ENCODE results near the gene SSUH2. TPM values are rescaled to one million over a fixed set of nuclear protein-coding genes. Genes with fewer than 3 reads are reported as not detected.

Gene SSUH2
- total RNA-seq, 1 experiment from 2014 or later = 0.94 TPM

DNA sequence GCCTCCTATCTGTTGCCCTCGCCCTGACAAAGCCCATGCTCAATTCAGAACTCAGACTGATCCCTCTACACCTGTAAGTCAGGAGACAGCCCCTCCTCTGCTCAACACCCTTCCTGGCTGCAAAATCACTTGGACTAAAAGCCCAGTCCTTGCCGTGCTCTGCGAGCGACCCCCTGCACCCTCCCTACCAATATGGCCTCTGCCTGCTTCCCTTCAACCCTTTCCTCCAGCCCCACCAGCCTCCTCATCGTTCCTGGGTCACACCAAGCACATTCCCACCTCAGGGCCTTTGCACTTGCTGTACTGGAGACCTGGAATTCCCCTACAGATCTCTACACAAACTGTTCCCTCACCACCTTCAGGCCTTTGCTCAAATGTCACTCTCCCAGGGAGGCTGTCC lies 5.2 kb upstream of the SSUH2 start:
- no peak for TF ChIP-seq ZNF423 (CRISPR knock-in tag; IDR thresholded peaks at IDR 0.05)
- TF ChIP-seq GRHL2 (CRISPR knock-in tag; IDR thresholded peaks at IDR 0.05; ENCODE audit: insufficient replicate concordance, severe bottlenecking) = no peak
- TF ChIP-seq HMGXB4 (CRISPR knock-in tag; IDR thresholded peaks at IDR 0.05) = no peak
- TF ChIP-seq RORB (CRISPR knock-in tag; IDR thresholded peaks at IDR 0.05) = no peak
- TF ChIP-seq NR2C2 (CRISPR knock-in tag; IDR thresholded peaks at IDR 0.05) = no peak
- no peak for TF ChIP-seq ZNF219 (CRISPR knock-in tag; IDR thresholded peaks at IDR 0.05; ENCODE audit: borderline replicate concordance)
- no peak for TF ChIP-seq HMGA2 (CRISPR knock-in tag; IDR thresholded peaks at IDR 0.05)
- TF ChIP-seq, protein P1, sequence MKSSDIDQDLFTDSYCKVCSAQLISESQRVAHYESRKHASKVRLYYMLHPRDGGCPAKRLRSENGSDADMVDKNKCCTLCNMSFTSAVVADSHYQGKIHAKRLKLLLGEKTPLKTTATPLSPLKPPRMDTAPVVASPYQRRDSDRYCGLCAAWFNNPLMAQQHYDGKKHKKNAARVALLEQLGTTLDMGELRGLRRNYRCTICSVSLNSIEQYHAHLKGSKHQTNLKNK (CRISPR knock-in tag; IDR thresholded peaks at IDR 0.05) = no peak
- no peak for TF ChIP-seq CDX4 (CRISPR knock-in tag; IDR thresholded peaks at IDR 0.05; ENCODE audit: borderline replicate concordance)
- no peak for TF ChIP-seq ZNF416 (CRISPR knock-in tag; IDR thresholded peaks at IDR 0.05)
- TF ChIP-seq ZNF121 (CRISPR knock-in tag; IDR thresholded peaks at IDR 0.05) = no peak
- TF ChIP-seq, protein P2, sequence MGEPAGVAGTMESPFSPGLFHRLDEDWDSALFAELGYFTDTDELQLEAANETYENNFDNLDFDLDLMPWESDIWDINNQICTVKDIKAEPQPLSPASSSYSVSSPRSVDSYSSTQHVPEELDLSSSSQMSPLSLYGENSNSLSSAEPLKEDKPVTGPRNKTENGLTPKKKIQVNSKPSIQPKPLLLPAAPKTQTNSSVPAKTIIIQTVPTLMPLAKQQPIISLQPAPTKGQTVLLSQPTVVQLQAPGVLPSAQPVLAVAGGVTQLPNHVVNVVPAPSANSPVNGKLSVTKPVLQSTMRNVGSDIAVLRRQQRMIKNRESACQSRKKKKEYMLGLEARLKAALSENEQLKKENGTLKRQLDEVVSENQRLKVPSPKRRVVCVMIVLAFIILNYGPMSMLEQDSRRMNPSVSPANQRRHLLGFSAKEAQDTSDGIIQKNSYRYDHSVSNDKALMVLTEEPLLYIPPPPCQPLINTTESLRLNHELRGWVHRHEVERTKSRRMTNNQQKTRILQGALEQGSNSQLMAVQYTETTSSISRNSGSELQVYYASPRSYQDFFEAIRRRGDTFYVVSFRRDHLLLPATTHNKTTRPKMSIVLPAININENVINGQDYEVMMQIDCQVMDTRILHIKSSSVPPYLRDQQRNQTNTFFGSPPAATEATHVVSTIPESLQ (CRISPR knock-in tag; IDR thresholded peaks at IDR 0.05) = no peak
- TF ChIP-seq ARID4B (CRISPR knock-in tag; IDR thresholded peaks at IDR 0.05; ENCODE audit: borderline replicate concordance) = no peak
- Mint-ChIP-seq H3K9me3 (peaks cover 6% of the 10 kb centered on the region), H3K27ac (no peak overlapping the region), H3K27me3 (ENCODE audit: low read depth) (peaks cover 2% of the 10 kb centered on the region), H3K36me3 (no peaks in the 10 kb centered on the region), H3K4me1 (no peaks in the 10 kb centered on the region), H3K4me3 (no peak overlapping the region)
- POLR2A ChIA-PET = no interaction called here
- ATAC-seq = no peak
- no peak for DNase-seq (ENCODE audit: low spot score)
- CTCF ChIA-PET = interaction anchor here (0.8 kb wide), 1 partner anchor 119 kb away, joined by 3 read pairs; the partner anchor contains the start of gene OXTR

DNA sequence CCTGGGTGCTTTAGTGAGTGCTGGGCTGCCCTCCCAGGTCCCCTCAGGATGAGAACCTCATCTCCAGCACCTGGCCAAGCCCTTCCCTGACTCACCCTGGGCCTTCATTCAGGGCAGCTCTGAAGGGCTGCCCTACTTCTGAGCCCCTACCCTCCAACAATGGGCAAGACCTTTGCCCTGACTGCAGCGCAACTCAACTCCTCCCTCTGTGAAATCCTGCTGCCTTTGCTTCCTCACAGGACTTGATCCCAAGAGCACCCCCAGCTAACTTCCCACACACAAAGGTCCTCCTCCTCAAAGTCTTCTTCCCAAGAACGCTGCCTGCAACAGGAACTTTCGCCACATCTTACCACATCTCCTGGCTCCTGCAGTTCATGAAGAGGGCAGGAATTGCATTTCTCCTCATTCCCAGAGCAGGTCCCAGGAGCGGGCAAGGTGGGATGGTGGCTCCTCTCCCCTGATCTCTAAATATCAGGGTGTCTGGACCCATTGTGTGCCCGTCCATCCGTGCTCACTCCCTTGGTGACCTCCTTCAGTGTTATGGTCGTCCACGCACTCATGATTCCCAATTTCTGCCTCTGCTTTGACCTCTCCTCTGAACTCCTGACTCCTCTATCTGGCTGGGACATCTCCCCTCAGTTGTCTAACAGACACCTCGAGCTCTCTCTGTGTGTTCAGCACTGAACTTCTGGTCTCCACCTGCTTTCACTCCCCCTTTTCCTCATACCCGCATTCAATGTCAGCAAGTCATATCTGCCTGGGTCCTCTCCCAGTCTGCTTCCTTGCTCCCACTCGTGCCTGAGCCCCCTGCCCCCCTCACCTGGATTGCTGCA lies 4.5 kb upstream of the SSUH2 start:
- Mint-ChIP-seq H3K27me3 (ENCODE audit: low read depth) (peaks cover 2% of the 10 kb centered on the region), H3K4me1 (no peaks in the 10 kb centered on the region), H3K36me3 (no peaks in the 10 kb centered on the region), H3K9me3 (peaks cover 3% of the 10 kb centered on the region), H3K27ac (no peak overlapping the region), H3K4me3 (no peak overlapping the region)
- no peak for DNase-seq (ENCODE audit: low spot score)
- ChIA-PET CTCF (no interaction called here), POLR2A (no interaction called here)
- ATAC-seq = no peak
- TF ChIP-seq HMGXB4 (CRISPR knock-in tag; IDR thresholded peaks at IDR 0.05) = no peak
- TF ChIP-seq, protein P3, sequence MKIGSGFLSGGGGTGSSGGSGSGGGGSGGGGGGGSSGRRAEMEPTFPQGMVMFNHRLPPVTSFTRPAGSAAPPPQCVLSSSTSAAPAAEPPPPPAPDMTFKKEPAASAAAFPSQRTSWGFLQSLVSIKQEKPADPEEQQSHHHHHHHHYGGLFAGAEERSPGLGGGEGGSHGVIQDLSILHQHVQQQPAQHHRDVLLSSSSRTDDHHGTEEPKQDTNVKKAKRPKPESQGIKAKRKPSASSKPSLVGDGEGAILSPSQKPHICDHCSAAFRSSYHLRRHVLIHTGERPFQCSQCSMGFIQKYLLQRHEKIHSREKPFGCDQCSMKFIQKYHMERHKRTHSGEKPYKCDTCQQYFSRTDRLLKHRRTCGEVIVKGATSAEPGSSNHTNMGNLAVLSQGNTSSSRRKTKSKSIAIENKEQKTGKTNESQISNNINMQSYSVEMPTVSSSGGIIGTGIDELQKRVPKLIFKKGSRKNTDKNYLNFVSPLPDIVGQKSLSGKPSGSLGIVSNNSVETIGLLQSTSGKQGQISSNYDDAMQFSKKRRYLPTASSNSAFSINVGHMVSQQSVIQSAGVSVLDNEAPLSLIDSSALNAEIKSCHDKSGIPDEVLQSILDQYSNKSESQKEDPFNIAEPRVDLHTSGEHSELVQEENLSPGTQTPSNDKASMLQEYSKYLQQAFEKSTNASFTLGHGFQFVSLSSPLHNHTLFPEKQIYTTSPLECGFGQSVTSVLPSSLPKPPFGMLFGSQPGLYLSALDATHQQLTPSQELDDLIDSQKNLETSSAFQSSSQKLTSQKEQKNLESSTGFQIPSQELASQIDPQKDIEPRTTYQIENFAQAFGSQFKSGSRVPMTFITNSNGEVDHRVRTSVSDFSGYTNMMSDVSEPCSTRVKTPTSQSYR (CRISPR knock-in tag; IDR thresholded peaks at IDR 0.05) = no peak
- TF ChIP-seq ZBTB21 (CRISPR knock-in tag; IDR thresholded peaks at IDR 0.05; ENCODE audit: borderline replicate concordance) = no peak
- TF ChIP-seq FOXJ3 (CRISPR knock-in tag; IDR thresholded peaks at IDR 0.05; ENCODE audit: borderline replicate concordance) = no peak
- no peak for TF ChIP-seq ELF4 (CRISPR knock-in tag; IDR thresholded peaks at IDR 0.05; ENCODE audit: low read depth)
- no peak for TF ChIP-seq CDX4 (CRISPR knock-in tag; IDR thresholded peaks at IDR 0.05; ENCODE audit: borderline replicate concordance)
- TF ChIP-seq, protein P1 (CRISPR knock-in tag; IDR thresholded peaks at IDR 0.05) = no peak
